Adipocyte (in vitro differentiated cells): ENCODE data around the gene SPRTN.

ENCODE experiments used
- DNase-seq: peaks from one replicate; pipeline ENCODE4 v3.0.0-alpha.2; 2015; ENCODE audit warnings: low read depth
- H3K27me3 ChIP-seq: replicated peaks from 2 replicates; pipeline ENCODE4 v1.7.0; 2013; ENCODE audit warnings: mild to moderate bottlenecking, low read length, moderate library complexity; ENCODE audit not compliant: control insufficient read depth, insufficient read depth
- H3K36me3 ChIP-seq: 2 replicates; pipeline ENCODE4 v1.7.0; 2013; ENCODE audit warnings: low read length, mild to moderate bottlenecking, moderate library complexity; ENCODE audit not compliant: control insufficient read depth, insufficient read depth, severe bottlenecking
- H3K4me1 ChIP-seq: 2 replicates; pipeline ENCODE4 v1.7.0; 2013; ENCODE audit warnings: mild to moderate bottlenecking, low read length, moderate library complexity; ENCODE audit not compliant: control insufficient read depth, insufficient read depth
- H3K4me3 ChIP-seq: 2 replicates; pipeline ENCODE4 v1.7.0; 2013; ENCODE audit warnings: mild to moderate bottlenecking, low read length, moderate library complexity
- H3K9ac ChIP-seq: 2 replicates; pipeline ENCODE4 v1.7.0; 2013; ENCODE audit warnings: mild to moderate bottlenecking, low read length, moderate library complexity
- H3K9me3 ChIP-seq: 2 replicates; pipeline ENCODE4 v1.7.0; 2013; ENCODE audit warnings: mild to moderate bottlenecking, low read length, moderate library complexity; ENCODE audit not compliant: control insufficient read depth

Gene SPRTN

DNA sequence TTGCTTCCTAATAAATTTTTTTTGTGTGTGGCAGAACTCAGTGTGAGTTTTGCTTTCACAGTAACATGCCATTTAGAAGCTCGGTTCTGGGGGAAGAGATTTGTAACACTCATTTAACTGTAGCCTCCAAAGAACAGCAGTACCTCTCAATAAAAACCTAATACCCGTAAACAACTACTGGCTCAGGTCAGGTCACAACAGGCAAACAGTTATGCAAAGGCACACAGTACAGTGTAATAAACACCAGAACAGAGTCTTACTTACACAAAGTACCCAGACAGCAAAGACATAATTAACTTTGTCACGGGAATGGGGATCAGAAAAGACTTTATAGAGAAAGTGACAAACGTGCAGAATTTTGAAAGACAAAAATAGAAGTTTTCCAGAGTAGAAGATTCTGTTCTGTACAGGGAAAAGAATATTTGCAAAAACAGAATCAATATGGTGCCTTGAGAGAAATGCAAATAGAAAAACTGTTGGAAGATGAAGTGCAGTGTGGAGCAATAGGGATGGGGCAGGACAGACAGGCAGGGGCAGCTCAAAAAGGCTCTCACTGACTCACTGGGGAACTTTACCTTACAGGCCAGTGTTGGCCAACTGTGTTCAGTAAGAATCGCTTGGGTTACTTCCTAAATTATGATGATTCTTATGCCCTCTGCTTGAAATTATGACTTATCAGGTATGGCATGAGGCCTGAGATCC lies 45.2 kb downstream of the SPRTN start:
- Histone ChIP-seq H3K27me3 (no peaks in the 10 kb centered on the region), H3K9me3 (no peaks in the 10 kb centered on the region), H3K36me3 (no peaks in the 10 kb centered on the region), H3K4me3 (no peak overlapping the region), H3K4me1 (peaks cover 12% of the 10 kb centered on the region), H3K9ac (no peak overlapping the region)
- DNase-seq, result no peak

DNA sequence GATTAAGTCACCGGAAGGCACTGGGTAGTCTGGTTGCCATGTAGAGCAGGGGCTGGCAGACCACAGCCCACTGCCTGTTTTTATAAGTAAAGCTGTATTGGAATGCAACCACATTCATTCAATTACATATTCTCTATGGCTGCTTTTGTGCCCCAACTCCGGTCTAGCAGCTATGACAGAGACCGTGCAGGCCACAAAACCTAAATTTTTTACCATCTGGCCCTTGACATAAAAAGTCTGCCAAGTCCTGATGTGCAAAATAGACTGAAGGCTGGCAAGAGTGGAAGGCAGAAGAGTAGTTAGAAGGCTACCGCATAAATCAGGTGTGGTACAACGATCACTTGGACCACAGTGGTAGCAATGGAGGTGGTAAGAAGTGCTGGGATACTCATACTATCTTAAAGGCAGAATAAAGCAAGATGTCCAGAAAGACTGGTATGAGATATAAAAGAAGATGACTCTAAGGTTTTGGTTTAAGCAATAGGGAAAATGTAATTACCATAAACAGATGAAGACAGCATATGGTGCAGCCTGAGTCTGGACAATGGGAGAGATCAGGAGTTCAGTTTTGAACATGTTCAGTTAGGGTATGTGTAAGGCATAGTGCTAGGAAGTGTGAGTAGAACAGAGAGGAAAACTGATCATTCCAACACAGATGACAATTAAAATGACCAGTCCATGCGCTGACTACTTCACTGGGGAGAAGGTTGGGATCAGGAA lies 46.8 kb downstream of the SPRTN start:
- no peak overlapping the region for H3K4me3 ChIP-seq
- no peak overlapping the region for H3K9ac ChIP-seq
- no peaks in the 10 kb centered on the region for H3K36me3 ChIP-seq
- H3K27me3 ChIP-seq, result no peaks in the 10 kb centered on the region
- H3K4me1 ChIP-seq, result peaks cover 14% of the 10 kb centered on the region
- H3K9me3 ChIP-seq, result no peaks in the 10 kb centered on the region
- DNase-seq, result no peak

DNA sequence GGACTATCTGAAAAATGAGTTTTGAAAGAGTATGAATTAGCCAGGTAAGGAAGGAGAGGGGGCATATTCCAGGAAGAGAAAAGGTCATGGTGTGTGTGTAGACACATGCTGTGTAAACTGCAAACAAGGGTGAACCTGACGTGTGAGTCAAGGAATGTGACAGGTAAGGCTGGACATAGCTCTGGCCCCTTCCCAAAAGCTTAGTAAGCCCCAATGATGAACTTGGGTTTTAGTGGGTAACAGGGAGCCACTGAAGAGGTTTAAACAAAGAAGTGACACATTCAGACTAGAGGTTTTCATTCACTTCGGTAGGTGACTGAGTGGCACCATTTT lies 47.3 kb downstream of the SPRTN start:
- no peak overlapping the region for H3K9ac ChIP-seq
- H3K4me3 ChIP-seq, result no peak overlapping the region
- no peaks in the 10 kb centered on the region for H3K36me3 ChIP-seq
- H3K27me3 ChIP-seq, result no peaks in the 10 kb centered on the region
- H3K4me1 ChIP-seq, result peaks cover 19% of the 10 kb centered on the region
- DNase-seq, result no peak
- H3K9me3 ChIP-seq, result no peaks in the 10 kb centered on the region

DNA sequence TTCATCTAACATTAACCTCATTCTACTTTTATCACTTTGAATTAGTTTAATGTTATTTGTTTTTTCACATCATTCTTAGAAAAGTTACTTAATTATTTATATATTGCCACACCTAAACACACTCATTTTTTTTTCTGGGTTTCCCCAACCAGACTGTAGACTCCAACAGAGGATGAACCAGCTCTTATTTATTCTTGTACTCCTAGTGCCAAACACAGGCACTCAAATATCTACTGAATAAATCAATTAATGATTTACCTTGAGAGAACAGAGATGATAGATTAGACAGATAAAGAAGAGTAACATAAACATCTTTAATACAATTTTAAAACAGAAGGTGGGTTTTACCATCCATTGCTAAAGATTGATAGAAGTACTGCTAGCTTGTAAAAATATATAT lies 48.4 kb downstream of the SPRTN start:
- no peak overlapping the region for H3K9ac ChIP-seq
- no peak overlapping the region for H3K4me3 ChIP-seq
- no peaks in the 10 kb centered on the region for H3K9me3 ChIP-seq
- no peaks in the 10 kb centered on the region for H3K36me3 ChIP-seq
- no peaks in the 10 kb centered on the region for H3K27me3 ChIP-seq
- no peak for DNase-seq
- peaks cover 21% of the 10 kb centered on the region for H3K4me1 ChIP-seq

DNA sequence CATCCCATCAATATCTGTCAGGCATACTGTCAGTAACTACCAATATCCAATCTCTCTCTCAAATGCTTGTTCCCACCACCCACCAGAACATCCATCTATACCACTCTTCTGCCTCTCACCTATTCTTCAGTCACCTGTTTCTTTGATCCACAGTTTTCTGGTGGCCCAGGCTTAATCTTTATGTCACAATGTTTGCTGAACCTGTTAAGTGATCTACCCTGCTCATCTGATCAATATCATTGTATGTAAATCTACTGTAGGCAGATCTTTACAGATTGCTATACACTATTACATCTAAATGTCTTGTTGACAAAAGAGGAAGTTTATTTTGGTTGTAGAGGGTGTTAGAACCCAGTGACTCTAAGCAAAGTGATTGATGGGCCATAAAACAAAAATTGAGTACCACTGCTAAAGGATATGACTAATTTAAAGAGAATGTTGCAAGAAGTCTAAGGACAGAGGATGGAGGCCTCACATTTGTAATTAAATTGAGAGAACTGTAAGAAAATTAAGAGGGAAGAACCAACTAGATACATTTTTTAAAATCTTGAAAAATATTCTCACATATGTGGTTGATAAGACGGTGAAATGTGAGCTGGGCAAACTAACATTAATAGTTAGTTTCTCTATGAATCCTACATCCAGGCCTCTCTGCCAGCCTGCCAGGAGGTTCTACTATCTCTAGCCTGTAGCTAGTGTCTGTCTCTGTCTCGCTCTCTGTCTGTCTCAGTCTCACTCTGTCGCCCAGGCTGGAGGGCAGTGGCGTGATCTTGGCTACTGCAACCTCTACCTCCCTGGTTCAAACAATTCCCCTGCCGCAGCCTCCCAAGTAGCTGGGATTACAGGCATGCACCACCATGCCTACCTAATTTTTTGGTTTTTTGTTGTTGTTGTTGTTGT lies 49.9 kb downstream of the SPRTN start:
- no peak overlapping the region for H3K9ac ChIP-seq
- peaks cover 20% of the 10 kb centered on the region for H3K4me1 ChIP-seq
- no peaks in the 10 kb centered on the region for H3K36me3 ChIP-seq
- no peaks in the 10 kb centered on the region for H3K27me3 ChIP-seq
- no peak overlapping the region for H3K4me3 ChIP-seq
- H3K9me3 ChIP-seq, result no peaks in the 10 kb centered on the region
- DNase-seq, result no peak

DNA sequence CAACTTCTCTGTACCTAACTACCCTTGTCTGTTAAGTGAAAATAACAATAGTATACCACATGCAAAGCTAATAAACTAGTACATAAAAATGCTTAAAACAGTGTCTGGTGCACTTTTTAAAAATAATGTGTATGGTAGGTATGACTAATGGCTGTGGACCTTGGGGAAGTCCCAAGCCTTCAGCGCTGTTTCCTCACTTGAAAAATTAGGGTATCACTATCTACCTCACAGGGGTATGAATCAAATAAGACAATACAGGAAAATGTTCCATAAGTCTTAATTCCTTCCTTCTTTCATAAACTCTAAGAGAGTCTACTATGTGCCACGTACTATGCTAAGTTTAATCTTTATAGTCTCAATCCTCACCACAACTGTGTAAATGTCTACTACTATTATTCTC lies 52.0 kb downstream of the SPRTN start:
- Histone ChIP-seq H3K9ac (no peak overlapping the region), H3K36me3 (no peaks in the 10 kb centered on the region), H3K4me1 (peaks cover 22% of the 10 kb centered on the region), H3K4me3 (no peak overlapping the region), H3K9me3 (no peaks in the 10 kb centered on the region), H3K27me3 (no peaks in the 10 kb centered on the region)
- DNase-seq, result peak; percentile 33

DNA sequence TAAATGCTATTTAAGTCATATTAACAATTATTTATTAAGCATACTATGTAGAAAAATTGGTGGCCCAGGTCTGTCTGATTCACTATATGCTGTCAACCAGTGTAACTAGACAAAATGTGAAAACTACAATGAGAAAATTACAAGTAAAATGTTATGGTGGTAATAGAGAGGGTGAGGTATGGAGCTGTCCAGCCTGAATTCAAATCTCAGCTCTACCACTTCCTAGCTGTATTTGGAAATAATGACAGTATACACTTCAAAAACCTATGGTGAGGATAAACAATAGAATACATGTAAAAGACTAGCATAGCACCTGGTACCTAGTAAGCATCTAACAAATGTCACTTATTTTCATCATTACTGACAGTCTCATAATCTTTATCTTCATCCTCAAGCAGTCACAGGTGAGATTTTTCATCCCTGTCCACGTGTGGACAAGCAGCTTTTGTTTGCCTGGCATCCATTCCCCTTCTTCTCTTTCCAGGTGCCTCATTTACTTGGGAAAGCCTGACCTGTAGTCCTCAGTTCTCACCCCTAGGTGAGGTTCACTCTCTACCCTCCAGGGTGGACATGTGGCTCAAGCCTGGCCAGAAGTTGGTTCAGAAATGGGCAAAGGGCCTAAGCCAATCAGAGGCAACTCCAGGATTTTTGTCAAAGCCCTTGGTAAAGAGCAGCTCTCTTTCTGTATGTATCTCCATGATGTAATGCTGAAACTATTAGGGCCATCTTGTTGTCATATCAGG lies 54.5 kb downstream of the SPRTN start:
- H3K4me3 ChIP-seq, result no peak overlapping the region
- no peaks in the 10 kb centered on the region for H3K36me3 ChIP-seq
- no peaks in the 10 kb centered on the region for H3K27me3 ChIP-seq
- peaks cover 33% of the 10 kb centered on the region for H3K4me1 ChIP-seq
- no peak for DNase-seq
- H3K9me3 ChIP-seq, result no peaks in the 10 kb centered on the region
- no peak overlapping the region for H3K9ac ChIP-seq

DNA sequence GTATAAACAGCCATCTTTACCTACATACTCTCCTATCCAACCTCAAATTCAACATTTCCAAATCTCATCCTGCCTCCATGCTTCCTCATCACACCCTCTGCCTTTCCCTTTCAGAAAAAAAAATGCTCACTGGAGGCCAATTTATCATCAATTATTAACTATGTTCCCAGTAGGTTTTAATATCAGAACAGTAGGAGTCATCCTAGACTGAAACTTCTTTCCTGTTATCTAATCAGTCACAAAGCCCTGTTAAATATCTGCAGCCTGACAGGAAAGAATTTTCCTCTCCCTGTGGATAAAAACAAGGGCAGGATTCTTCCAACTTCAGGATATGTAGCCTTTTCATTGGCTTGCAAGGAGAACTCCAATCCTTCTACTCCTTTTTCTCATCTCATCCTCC lies 55.6 kb downstream of the SPRTN start:
- no peak overlapping the region for H3K9ac ChIP-seq
- no peaks in the 10 kb centered on the region for H3K9me3 ChIP-seq
- no peak overlapping the region for H3K4me3 ChIP-seq
- H3K36me3 ChIP-seq, result no peaks in the 10 kb centered on the region
- no peaks in the 10 kb centered on the region for H3K27me3 ChIP-seq
- H3K4me1 ChIP-seq, result peaks cover 28% of the 10 kb centered on the region
- DNase-seq, result no peak

DNA sequence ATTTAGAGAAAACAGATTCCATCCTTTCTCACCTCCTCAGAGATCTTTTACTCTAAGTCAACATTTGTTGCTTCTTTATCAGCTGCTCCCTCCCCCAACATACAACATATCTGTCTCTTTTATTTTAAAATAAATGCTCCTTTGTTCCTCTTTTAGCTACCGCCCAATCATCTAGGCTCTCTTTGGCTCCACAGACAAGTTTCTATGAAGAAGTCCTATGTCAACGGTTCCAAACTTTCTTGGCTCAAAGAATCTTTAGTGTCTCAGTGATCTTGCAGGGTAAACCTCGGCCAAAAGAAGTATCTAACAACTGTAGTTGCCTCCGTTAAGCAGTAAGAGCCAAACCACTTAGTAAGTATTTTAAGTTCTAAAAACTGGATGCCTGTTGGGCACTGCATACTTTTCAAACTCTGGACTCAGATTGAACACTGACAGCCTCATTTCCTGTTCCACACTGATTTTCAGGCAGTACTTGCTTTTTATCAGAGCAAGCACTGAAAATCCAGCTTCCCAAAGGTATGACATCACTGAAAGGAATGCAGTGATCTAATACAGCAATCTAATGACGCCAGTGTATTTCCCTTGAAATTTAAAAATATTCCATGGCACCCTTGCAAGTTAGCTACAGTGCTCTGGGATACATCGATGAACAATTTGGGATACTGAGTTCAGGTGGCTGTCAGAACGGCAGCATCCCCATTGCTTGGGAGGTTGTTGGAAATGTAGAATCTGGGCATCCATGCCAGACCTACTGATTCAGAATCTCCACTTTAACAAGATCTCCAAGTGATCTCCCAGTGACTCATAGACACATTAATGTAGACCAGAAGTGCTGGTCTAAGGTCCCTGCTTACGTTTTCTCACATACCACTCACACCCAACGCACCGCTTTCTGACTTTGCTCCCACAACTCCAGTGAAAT lies 57.2 kb downstream of the SPRTN start:
- H3K4me3 ChIP-seq, result peak overlapping the region; percentile 56

DNA sequence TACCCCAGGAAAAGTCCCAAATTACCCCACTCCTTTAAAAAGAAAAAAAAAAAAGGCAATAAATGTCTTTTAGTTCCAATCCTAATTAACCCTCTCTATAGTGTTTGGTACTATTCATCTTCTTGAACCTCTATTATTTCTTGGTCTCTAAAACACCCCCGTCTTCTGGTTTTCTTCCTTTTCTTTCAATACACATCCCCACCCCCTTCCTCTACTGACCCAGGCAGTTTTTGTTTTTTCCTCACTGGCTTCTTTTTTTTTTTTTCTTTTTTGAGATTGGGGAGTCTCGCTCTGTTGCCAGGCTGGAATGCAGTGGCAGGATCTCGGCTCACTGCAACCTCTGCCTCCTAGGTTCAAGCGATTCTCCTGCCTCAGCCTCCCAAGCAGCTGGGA lies 57.9 kb downstream of the SPRTN start:
- Histone ChIP-seq H3K9ac (no peak overlapping the region), H3K4me1 (peaks cover 19% of the 10 kb centered on the region), H3K4me3 (peak overlapping the region; percentile 56), H3K36me3 (no peaks in the 10 kb centered on the region), H3K27me3 (no peaks in the 10 kb centered on the region), H3K9me3 (no peaks in the 10 kb centered on the region)
- DNase-seq, result no peak

More for the DNA sequence above, 57.2 kb downstream of the SPRTN start:
- peak overlapping the region; percentile 8 for H3K9ac ChIP-seq
- H3K9me3 ChIP-seq, result no peaks in the 10 kb centered on the region
- no peaks in the 10 kb centered on the region for H3K36me3 ChIP-seq
- peaks cover 22% of the 10 kb centered on the region for H3K4me1 ChIP-seq
- H3K27me3 ChIP-seq, result no peaks in the 10 kb centered on the region
- peak; percentile 86 for DNase-seq
